ENCODE results near the gene DDX6.
"Not testable (repeated sequence)": the region's sequence is repeated elsewhere in the genome, so short reads cannot be mapped to it uniquely, and the experiment has no call there.

Gene DDX6, protein sequence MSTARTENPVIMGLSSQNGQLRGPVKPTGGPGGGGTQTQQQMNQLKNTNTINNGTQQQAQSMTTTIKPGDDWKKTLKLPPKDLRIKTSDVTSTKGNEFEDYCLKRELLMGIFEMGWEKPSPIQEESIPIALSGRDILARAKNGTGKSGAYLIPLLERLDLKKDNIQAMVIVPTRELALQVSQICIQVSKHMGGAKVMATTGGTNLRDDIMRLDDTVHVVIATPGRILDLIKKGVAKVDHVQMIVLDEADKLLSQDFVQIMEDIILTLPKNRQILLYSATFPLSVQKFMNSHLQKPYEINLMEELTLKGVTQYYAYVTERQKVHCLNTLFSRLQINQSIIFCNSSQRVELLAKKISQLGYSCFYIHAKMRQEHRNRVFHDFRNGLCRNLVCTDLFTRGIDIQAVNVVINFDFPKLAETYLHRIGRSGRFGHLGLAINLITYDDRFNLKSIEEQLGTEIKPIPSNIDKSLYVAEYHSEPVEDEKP

DNA sequence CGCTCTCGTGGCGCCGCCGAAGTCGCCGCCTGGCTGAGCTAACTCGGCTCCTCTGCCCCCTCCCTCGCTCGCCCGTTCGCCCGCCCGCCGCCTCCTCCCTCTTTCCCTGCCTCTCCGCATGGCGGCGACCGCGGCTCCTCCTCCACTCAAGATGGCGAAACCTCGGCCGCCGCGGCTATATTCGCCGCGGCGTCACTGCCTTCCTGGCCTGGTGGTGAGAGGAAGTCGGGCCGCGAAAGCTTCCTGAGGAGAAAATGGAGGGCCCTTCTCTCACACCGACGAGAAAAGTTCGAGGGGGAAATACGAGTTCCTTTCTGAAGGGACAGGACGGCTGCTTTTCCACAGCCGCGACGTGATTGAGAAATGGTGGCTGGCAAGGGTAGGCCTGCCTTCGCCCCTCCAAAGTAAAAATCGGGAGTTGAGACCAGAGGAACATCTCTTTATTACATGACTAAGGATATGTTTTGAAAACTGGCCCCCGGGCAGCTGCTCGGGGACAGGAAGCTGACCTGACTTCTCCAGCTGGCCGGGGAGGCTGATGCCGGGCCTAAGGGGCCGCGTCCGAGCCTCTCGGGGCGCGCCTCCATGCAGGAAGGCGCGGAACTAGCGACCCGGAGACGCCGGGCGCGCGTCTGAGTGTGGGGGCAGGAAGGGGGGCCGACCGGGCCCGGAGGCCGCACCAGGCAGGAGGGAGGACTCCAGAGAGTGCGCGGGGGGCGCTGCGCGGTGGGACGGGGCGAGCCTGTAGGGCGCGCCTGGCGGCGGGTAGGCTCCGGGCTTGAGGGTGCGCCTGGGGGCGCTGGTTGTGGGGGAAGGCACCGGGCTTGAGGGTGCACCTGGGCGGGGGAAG, at the start of gene DDX6:
Gene DDX6, minus strand, starts transcription at position 54 of the 850 bp plus-strand sequence. CDS start 4,913 bp downstream, outside the sequence.
- DNase-seq, result no peak

DNA sequence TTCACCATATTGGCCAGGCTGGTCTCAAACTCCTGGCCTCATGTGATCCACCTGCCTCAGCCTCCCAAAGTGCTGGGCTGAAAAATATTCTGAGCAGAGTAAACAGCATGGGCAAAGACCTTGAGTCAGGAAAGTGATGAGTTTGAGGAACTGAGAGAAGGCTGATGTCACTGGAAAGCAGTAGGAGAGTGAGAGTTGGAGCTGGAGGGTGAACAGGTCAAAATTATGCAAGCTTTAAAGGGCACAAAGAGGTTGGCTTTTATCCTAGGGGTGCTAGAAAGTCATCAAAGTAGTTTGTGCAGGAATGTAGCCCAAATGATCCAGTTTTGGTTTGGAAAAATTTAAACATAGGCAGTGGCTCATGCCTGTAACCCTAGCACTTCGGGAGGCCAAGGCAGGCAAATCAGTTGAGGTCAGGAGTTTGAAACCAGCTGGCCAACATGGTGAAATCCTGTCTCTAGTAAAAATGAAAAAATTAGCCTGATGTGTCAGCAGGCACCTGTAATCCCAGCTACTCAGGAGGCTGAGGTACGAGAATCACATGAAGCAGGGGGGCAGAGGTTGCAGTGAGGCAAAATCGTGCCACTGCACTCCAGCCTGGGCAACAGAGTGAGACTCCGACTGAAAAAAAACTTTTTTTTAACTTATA, 48.1 kb upstream of the DDX6 start:
- DNase-seq, result no peak

DNA sequence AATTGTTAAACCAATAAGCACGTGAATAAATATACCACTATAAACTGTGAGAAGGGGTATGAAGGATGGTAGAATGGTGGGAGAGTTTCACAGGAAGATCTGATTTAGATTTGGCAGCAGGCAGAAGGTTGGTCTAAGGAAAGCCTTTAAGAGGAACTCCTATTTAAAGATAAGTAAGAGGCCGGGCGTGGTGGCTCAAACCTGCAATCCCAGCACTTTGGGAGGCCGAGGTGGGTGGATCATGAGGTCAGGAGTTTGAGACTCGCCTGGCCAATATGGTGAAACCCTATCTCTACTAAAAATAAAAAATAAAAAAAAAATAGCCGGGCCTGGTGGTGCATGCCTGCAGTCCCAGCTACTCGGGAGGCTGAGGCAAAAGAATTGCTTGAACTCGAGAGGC, 46.9 kb upstream of the DDX6 start:
- DNase-seq, result no peak

DNA sequence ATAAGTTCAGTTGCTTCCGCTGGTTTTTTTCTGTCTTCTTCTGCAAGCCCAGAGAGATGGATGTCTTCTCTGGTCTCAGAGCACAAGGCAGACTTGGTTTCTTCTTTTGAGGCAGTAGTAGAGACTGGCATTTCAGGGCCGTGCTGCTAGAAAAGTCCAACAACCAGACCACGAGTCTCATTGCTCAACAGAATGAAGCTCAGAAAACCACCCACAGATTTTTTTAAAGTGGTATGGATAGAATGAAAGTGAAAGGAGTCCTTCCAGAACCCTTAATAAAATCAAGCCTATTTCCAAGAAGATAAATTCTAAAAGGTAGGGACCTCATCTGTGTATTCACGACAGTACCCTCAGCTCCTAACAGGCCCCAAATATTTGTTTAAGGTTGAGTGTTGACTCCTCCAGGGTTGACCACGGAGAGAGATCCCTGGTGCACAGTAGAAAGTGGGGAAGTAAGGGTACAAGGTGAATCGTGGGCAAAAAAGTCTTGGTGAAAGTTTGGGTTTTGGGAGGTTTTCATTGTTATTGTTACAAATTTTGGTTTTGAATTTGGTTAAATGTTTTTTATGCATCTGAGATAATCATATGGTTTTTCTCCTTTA, 43.6 kb upstream of the DDX6 start:
- DNase-seq, result no peak

DNA sequence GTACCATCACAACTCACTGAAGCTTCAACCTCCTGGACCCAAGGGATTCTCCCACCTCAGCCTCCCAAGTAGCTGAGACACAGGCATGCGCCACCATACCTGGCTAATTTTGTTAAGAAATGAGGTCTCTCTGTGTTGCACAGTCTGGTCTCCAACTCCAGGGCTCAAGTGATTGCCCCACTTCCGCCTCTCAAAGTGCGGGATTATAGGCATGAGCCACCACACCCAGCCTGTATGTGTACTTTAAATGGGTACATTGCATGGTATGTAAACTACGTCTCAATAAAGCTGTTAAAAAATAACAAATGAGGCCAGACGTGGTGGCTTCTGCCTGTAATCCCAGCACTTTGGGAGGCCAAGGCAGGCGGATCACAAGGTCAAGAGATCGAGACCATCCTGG, 36.2 kb upstream of the DDX6 start:
- no peak for DNase-seq

DNA sequence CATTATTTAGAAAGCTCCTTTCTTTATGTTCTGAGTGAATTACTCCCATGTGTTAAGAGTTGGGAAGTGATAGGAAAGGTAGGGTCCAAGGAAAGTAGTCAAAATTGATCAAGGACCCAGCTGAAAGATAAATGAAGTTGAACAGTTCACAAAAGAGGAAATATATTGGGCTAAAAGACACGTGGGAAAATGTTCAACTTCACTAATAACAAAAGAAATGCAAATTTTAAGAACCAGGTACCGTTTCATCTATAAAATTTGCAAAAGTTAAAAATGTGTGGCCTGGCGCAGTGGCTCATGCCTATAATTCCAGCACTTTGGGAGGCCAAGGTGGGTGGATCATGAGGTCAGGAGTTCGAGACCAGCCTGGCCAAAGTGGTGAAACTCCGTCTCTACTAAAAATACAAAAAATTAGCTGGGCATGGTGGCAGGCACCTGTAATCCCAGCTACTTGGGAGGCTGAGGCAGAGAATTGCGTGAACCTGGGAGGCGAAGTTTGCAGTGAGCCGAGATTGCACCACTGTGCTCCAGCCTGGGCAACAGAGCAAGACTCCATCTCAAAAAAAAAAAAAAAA, 32.1 kb upstream of the DDX6 start:
- DNase-seq, result not testable (repeated sequence)

DNA sequence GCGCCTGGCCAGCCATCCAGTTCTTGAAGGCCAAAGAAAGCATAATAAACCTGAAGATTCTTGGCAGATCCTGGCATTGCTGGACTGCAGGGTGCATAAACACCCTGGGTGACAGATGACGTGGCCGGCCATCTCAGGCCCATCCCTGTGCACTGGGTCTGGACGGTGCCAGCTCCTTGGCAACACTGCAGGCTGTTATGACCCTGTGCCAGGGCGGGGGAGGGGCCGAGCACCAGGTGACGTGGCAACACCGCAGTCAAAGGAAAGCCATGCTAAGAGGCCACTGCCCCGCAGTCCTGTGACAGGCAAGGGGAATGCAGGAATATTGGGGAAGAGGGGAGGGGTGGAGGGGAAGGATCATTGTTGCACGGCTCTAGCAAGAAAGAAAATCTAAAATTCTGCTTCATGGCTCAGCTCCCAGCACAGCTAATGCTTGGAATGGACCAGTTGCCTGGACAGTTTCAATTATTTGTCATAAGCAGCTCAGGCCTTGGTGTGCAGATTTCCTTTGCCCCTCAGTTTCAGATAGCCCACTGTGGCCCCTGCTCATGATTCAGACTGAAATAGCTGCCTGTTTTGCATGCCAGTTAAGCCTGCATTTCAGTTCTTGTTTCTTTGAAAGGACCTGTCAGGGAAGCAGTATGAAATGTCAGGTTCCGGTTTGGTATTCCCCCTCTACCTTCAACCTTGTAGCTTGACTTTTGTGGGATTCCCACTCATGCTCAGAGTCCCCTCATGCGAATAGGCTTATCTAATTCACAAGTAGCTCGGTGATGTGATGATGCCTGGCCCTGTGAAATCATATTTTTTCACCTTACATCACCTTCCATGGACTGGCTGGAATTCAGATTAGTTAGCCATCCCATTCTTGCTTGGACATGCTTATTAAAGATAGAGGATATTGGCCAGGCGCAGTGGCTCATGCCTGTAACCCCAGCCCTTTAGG, 29.7 kb upstream of the DDX6 start:
- DNase-seq, result no peak

DNA sequence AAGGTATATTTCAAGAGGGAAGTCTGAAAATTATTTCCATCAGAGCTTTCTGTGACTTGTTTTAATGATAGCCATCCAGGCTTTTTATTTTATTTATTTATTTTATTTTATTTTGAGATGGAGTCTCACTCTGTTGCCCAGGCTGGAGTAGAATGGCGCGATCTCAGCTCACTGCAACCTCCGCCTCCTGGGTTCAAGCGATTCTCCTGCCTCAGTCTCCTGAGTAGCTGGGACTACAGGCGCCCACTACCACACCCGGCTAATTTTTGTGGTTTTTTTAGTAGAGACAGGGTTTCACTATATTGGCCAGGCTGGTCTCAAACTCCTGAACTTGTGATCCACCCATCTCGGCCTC, 29.0 kb upstream of the DDX6 start:
- DNase-seq, result not testable (repeated sequence)

DNA sequence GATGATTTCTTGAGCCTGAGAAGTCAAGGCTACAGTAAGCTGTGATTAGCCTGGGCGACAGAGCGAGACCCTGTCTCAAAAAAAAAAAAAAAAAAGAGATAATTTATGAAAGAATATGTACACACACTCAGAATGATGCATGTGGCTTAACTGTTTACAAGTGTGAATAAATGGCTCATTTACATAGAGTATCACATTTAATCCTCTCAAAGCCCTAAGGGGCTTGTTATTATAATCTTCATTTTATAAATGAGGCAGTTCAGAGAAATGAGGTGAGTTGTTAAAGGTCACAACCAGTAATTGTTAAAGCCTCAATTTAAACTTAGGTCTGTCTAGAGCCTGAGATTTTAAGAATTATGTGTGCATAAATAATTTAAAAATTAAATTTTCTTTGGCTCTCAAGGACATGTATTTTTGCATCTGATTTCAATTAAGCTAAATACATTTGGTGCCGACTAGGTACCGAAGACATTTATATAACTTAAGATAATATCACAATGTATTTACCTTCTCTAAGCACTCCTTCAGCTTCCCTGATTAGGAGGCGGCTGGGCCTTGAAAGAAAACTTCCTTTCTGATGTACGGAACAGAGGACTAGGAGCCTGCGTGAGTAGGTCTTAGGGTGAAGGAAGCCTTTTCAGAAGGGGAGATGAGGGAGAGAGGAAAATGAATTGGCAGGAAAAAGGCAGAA, 28.5 kb upstream of the DDX6 start:
- DNase-seq, result no peak

DNA sequence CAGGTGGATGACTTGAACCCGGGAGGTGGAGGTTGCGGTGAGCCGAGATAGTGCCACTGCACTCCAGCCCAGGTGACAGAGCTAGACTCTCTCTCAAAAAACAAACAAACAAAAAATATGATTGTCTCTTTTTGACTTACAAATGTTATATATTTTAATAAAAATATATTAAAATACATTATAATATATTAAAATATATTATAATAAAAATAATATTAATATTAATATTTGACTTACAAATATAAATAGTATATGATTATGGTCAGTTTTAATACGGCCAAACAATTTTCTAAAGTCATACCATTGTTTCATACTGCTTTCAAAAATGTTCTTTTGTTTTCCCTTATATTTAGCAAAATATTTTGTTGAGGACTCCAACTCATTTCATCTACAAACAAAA, 27.2 kb upstream of the DDX6 start:
- no peak for DNase-seq

DNA sequence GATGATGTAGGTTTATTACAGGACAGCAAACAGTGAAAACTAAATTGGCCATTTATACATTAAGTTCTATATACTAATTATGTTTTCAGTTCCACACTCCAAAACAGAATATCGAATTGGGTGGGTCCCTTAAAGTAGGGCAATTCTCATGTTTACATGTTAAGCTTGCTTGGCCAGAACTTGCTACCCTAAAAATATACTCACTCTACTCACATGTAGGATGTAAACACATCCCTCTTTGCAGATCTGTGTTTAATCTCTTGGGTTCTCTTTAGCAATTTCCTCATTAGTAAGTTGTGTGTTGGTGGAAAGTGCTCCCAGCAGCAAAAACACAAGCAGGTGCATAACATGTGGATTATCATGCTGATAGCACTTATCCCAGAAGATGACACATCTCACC, 22.6 kb upstream of the DDX6 start:
- DNase-seq, result no peak

DNA sequence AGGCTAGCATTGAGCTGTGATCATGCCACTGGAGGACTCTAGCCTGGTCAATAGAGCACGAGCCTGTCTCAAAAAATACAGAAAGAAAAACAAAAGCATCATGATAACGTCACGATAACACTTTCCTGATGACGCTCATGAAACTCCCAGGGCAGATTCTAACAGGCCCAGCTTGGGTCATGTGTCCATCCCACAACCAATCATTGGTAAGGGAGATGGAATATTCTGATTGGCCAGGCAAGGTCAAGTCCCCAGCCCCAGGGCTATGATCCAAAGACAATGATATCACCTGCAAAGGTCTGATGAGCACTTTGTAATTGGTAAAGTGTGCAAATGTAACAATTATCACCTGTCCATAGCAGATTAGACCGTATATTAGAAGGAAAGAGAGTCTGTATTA, 21.5 kb upstream of the DDX6 start:
- no peak for DNase-seq

DNA sequence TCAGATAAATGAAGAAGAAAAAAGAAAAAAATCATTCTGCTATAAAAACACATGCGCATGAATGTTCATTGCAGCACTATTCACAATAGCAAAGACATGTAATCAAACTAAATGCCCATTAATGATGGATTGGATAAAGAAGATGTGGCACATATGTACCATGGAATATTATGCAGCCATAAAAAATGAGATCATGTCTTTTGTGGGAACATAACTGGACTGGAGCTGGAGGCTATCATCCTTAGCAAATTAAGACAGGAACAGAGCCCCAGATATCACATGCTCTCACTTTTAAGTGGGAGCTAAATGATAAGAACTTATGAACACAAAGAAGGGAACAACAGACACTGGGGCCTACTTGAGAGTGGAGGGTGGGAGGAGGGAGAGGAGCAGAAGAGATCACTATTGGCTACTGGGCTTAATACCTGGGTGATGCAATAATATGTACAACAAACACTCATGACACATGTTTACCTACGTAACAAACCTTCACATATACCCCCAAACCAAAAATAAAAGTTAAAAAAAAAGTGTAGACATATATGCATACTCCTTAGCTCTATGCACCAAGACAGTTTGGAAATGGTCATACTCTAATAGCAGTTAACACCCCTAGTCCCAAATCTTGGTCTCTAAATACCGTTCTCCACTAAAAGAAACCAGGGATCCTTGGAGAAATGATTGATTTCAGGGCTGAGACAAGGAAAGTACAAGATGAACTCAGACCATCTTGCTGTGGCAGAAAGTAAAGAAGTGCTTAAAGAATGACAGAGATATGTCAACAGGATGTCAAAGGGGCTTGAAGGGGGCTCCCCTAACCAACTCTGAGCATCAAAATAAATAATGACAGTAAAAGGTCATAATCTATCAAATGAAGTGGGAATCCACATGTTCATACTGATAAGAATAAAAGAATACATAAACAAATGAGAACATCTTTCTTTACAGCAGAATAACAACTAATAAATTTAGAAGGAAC, 17.1 kb upstream of the DDX6 start:
- no peak for DNase-seq

DNA sequence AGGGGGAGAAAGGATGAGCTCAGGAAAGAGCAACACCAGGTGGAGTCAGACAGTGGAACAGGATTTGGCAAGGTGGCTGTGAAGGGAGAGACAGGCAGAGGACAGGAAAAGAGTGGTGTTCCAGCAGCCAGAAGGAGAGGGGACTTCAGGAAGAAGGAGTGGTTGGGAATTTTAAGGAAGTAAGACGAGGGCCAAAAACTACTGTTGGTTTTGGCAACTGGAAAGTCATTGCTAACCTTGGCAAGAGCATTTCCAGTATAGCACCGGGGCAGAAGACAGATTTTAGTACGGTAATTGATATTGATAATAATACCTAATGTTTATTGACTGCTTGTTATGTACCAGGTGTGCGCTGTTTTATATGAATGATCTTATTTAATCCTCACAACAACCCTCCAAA, 15.4 kb upstream of the DDX6 start:
- DNase-seq, result no peak

DNA sequence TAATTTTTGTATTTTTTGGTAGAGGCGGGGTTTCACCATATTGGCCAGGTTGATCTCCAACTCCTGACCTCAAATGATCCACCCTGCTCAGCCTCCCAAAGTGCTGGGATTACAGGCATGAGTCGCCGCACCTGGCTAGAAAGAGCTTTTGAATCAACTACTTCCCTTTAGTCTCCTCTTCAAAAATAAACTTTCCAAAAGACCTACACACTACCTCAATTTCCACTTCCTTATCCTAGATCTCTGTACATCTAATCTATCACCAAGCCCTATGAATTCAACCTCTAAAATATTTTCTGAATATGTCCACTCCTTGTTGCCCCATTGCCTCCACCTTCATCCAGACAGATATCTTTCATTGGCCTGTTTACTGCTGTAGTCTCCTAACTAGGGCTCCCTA, 13.1 kb upstream of the DDX6 start:
- DNase-seq, result no peak

DNA sequence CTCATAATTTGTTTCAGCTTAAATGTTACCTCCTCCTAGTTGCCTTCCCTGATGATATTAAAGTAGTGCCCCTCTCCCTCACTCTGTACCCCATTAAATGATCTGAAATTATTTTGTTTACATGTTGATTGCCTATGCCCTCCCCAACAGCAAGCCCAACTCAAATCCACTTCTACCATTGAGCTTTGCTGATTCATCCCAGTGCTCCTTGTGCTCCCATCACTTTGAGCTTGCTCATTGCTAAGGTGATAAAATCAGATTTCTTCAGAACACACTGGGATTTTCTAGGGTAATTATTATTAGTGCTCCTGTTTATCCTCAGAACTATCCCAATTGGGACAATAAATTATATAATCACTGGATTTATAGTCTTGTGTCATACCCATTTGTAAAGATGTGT, 8.4 kb upstream of the DDX6 start:
- no peak for DNase-seq

DNA sequence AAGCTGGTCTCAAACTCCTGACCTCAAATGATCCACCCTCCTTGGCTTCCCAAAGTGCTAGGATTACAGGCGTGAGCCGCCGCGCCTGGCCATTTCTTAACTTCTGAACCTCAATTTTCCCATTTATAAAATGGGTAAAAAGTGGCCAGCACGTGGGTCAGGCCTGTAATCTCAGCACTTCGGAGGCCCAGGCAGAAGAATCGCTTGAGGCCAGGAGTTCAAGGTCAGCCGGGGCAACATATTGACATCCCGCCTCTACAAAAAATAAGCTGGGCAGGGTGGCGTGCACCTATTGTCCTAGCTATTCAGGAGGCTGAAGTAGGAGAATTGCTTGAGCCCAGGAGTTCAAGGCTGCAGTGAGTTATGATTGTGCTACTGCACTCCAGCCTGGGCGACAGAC, 6.5 kb upstream of the DDX6 start:
- DNase-seq, result no peak

DNA sequence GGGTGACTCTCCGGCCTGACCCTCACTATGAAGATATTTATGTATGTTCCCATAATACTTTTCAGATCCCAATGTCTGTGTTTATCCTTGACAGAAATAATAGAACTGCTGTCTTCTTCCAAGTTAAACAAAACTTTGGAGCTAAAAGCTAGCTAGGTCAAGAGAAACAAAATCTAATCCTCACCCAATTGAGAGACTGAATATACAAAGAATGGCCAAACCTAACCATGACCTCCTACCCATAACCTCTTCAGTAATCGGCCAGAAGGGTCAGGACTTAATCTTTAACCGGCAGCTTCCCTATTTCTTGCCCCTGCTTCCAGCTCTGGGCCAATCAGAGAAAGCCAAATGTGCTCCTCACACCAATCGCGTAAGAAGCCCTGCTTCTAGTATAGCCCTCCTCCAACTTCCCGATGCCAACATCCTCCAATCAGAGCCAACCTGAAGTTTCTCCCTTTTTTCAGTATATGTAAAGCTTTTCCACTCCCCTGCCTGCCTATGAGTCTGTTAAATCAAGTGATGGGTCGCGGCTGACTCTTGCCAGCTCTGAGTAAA, 1.7 kb upstream of the DDX6 start:
- peak; percentile 45 for DNase-seq

DNA sequence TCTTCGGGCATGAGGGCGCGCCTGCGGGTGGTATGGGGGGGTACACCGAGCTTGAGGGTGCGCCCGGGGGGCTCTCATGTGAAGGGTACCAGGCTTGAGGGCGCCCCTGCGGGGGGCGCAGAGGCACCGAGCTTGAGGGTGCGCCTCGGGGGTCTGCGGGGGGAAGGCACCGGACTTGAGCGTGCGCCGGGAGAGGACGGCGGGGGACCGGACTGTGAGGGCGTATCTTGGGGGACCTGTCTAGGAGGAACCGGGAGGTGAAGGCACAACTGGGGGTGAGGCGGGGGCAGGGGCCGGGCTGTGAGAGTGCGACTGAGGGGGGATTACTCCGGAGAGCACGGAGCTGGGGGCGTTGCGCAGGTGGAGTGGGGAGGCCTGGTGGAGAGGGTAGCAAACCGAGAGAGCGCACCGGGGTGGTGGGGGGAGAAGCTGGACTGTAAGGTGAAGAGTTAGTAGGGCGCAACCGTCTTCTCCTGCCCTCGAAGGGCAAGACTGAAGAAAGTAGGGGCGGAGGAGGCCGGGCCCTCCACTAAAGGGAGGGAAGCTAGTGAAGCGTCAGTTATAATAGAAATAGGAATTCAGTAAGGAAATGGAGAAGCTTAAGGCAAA, 1.1 kb upstream of the DDX6 start:
- no peak for DNase-seq
